Stimulated activated CD4-positive, alpha-beta T cell treated with anti-CD3 and anti-CD28 coated beads, Interleukin-1b, Interleukin-23, amount 100 ng/mL, for 24 hours (primary cell): Measurements from ENCODE around the gene KIFC3.
"Not testable (repeated sequence)": the region's sequence is repeated elsewhere in the genome, so short reads cannot be mapped to it uniquely, and the experiment has no call there.

Source experiments
- DNase-seq, 4 experiments: peaks; one replicate each; pipeline ENCODE4 v3.0.0-alpha.2; 2020; ENCODE audit warnings: low read depth in 4 of 4, low spot score in 1 of 4

Gene KIFC3

GRCh38 chr16:57755061-57755684 is 47.1 kb downstream of the KIFC3 start:
- DNase-seq = no peak

- DNase-seq = no peak
These were observed 47.8 kb downstream of the KIFC3 start for GRCh38 chr16:57754354-57755060.

- DNase-seq = no peak
These were observed 48.6 kb downstream of the KIFC3 start for GRCh38 chr16:57753448-57754353.

GRCh38 chr16:57752581-57753447 is 49.5 kb downstream of the KIFC3 start:
- DNase-seq = no peak

GRCh38 chr16:57752203-57752580 is 50.1 kb downstream of the KIFC3 start:
- DNase-seq = no peak

- no peak for DNase-seq
These were observed 50.6 kb downstream of the KIFC3 start for GRCh38 chr16:57751539-57752202.

GRCh38 chr16:57750796-57751538 is 51.3 kb downstream of the KIFC3 start:
- DNase-seq = no peak

GRCh38 chr16:57749856-57750452 is 52.3 kb downstream of the KIFC3 start:
- DNase-seq = no peak

GRCh38 chr16:57749101-57749692 is 53.1 kb downstream of the KIFC3 start:
- no peak for DNase-seq

GRCh38 chr16:57748596-57748995 is 53.7 kb downstream of the KIFC3 start:
- DNase-seq = no peak

GRCh38 chr16:57747996-57748395 is 54.3 kb downstream of the KIFC3 start:
- no peak for DNase-seq

GRCh38 chr16:57747496-57747895 is 54.8 kb downstream of the KIFC3 start:
- DNase-seq = no peak

GRCh38 chr16:57747091-57747490 is 55.2 kb downstream of the KIFC3 start:
- DNase-seq = no peak

- DNase-seq = not testable (repeated sequence)
These were observed 56.0 kb downstream of the KIFC3 start for GRCh38 chr16:57746316-57746715.

- DNase-seq = no peak
These were observed 56.5 kb downstream of the KIFC3 start for GRCh38 chr16:57745768-57746167.

- no peak for DNase-seq
These were observed 57.7 kb downstream of the KIFC3 start for GRCh38 chr16:57744642-57744903.

GRCh38 chr16:57743886-57744641 is 58.2 kb downstream of the KIFC3 start:
- no peak for DNase-seq

- no peak for DNase-seq
These were observed 58.8 kb downstream of the KIFC3 start for GRCh38 chr16:57743458-57743857.
